HepG2 (cell line): Measurements from ENCODE around the gene TWNK. TPM values are rescaled to one million over a fixed set of nuclear protein-coding genes. Genes with fewer than 3 reads are reported as not detected.
A peak's percentile ranks its signal among the peaks of the same experiment; 100 is the strongest.

Experiments used
- ATAC-seq: fragments of 200-7000 bp; cut with Tn5 transposase; 3 replicates; pipeline ENCODE4 v1.9.1; 2020; ENCODE audit warnings: mild to moderate bottlenecking, moderate library complexity
- BruUV-seq: library from RNA; stranded (reverse); fragments of 400-500 nt; replicated peaks from 2 replicates; lab custom pipeline; 2021; lab: Mats Ljungman, UMichigan
- CTCF ChIA-PET: fragments of 300-600 bp; formaldehyde crosslinking; extraction: SDS; loops from one replicate; lab custom pipeline; 2021; ENCODE audit warnings: low total read pairs, inconsistent platforms, low intra/inter-chr PET ratio; lab: Yijun Ruan, JAX
- POLR2A ChIA-PET: fragments of 350-600 bp; sonication (Branson Sonifier 250); formaldehyde crosslinking; loops from one replicate; lab custom pipeline; 2020; ENCODE audit warnings: antibody characterized with exemption, inconsistent platforms; lab: Yijun Ruan, JAX
- DNase-seq: peaks from one replicate; pipeline ENCODE4 v3.0.0-alpha.2; 2015; ENCODE audit warnings: low spot score
- FAIRE-seq: peaks from 3 replicates; lab custom pipeline; 2011; peaks lifted over from hg19 to GRCh38; lab: Jason Lieb, UNC
- H2AFZ ChIP-seq: one replicate; pipeline ENCODE4 v1.6.1; 2011; ENCODE audit warnings: low read length, inconsistent platforms
- H3K27ac ChIP-seq: fragments of 300-600 bp; 3 replicates; pipeline ENCODE4 v1.8.0; 2011; ENCODE audit warnings: mixed run types, mild to moderate bottlenecking, mixed read lengths, low read length, inconsistent platforms; ENCODE audit not compliant: insufficient read depth; ENCODE audit errors: extremely low read length
- H3K27me3 ChIP-seq, 2 experiments: fragments of 200-600 bp in 1 of 2; 2 replicates in 1 of 2; 3 replicates in 1 of 2; pipeline versions ENCODE4 v1.6.0 to v1.8.0; 2011; ENCODE audit warnings: low read length in 2 of 2, mild to moderate bottlenecking in 2 of 2, moderate library complexity in 2 of 2, inconsistent platforms in 1 of 2; ENCODE audit not compliant: insufficient read depth in 2 of 2, control insufficient read depth in 1 of 2
- H3K36me3 ChIP-seq, 2 experiments: fragments of 200-600 bp in 1 of 2; replicated peaks in 1 of 2; 2 replicates in 1 of 2; 3 replicates in 1 of 2; pipeline versions ENCODE4 v1.5.1 to v1.8.0; 2011; ENCODE audit warnings: low read length in 2 of 2, inconsistent platforms in 1 of 2; ENCODE audit not compliant: insufficient read depth in 2 of 2, control insufficient read depth in 1 of 2
- H3K4me1 ChIP-seq: 2 replicates; pipeline ENCODE4 v1.5.1; 2012; ENCODE audit warnings: low read length, inconsistent platforms; ENCODE audit not compliant: insufficient read depth
- H3K4me2 ChIP-seq: 2 replicates; pipeline ENCODE4 v1.6.0; 2011; ENCODE audit warnings: low read depth, low read length, inconsistent platforms
- H3K4me3 ChIP-seq, 3 experiments: fragments of 200-600 bp in 1 of 3; sonication (generic), shearing (Covaris generic) in 1 of 3; replicated peaks in 1 of 3; 2 replicates each; pipeline ENCODE4 v1.5.1; 2011 to 2016; ENCODE audit warnings: low read length in 3 of 3, inconsistent platforms in 2 of 3, low read depth in 2 of 3, mild to moderate bottlenecking in 2 of 3, control low read depth in 1 of 3, mixed read lengths in 1 of 3; ENCODE audit not compliant: insufficient read depth in 1 of 3
- H3K79me2 ChIP-seq: one replicate; pipeline ENCODE4 v1.6.1; 2011; ENCODE audit warnings: low read length, inconsistent platforms; ENCODE audit not compliant: insufficient read depth
- H3K9ac ChIP-seq: 2 replicates; pipeline ENCODE4 v1.6.0; 2011; ENCODE audit warnings: mild to moderate bottlenecking, low read depth, low read length, inconsistent platforms; ENCODE audit not compliant: insufficient read depth
- H3K9me3 ChIP-seq: 2 replicates; pipeline ENCODE4 v1.5.1; 2012; ENCODE audit warnings: mild to moderate bottlenecking, low read length
- H4K20me1 ChIP-seq: 2 replicates; pipeline ENCODE4 v1.6.0; 2011; ENCODE audit warnings: inconsistent platforms, mild to moderate bottlenecking, low read length, moderate library complexity; ENCODE audit not compliant: insufficient read depth
- CEBPB ChIP-seq: IDR thresholded peaks from 2 replicates; pipeline ENCODE4 v1.6.1; 2011; ENCODE audit warnings: low read depth, low read length, improper control_type of control experiment, borderline replicate concordance
- FLYWCH1 ChIP-seq: sonication (generic); formaldehyde crosslinking; IDR thresholded peaks from 2 replicates; pipeline ENCODE4 v1.8.1; 2023; ENCODE audit warnings: mild to moderate bottlenecking, missing genetic modification reagents
- HNF1B ChIP-seq: sonication (generic); formaldehyde crosslinking; IDR thresholded peaks from 2 replicates; pipeline ENCODE4 v1.5.1; 2020; ENCODE audit warnings: mild to moderate bottlenecking, moderate library complexity, missing genetic modification reagents
- SMYD3 ChIP-seq: sonication (generic); formaldehyde crosslinking; IDR thresholded peaks from 2 replicates; pipeline ENCODE4 v1.8.1; 2023; ENCODE audit warnings: mild to moderate bottlenecking, missing genetic modification reagents
- TFAP4 ChIP-seq: sonication (generic); IDR thresholded peaks from 2 replicates; pipeline ENCODE4 v1.6.1; 2016; ENCODE audit warnings: low read depth, borderline replicate concordance
- ZNF431 ChIP-seq: sonication (generic); formaldehyde crosslinking; IDR thresholded peaks from 2 replicates; pipeline ENCODE4 v1.9.0; 2022; ENCODE audit warnings: missing genetic modification reagents, low read depth, mild to moderate bottlenecking, borderline replicate concordance
- ZNF556 ChIP-seq: sonication (generic); formaldehyde crosslinking; IDR thresholded peaks from 2 replicates; pipeline ENCODE4 v1.4.0; 2020; ENCODE audit warnings: mild to moderate bottlenecking, missing genetic modification reagents, borderline replicate concordance
- WGBS: methylation state at CpG from one replicate; pipeline ENCODE4 v1.1.6; 2017; ENCODE audit warnings: low lambda C conversion rate; 5-methylcytosine and 5-hydroxymethylcytosine counted together
- in situ Hi-C: cut with HindIII; loops from 2 replicates; pipeline ENCODE4 v1.10.0; 2017; ENCODE audit warnings: low pct_unique_long_range_greater_than_20kb; ENCODE audit not compliant: extremely low pct_ligation_motif_present
- intact Hi-C: fragments of 100-400 bp; cut with micrococcal nuclease; formaldehyde crosslinking; loops from one replicate; pipeline ENCODE4 v1.10.0; 2022; ENCODE audit not compliant: unreplicated experiment
- polyA plus RNA-seq, 8 experiments: library from polyadenylated mRNA; depleted of rRNA in 3 of 8; stranded (reverse) in 7 of 8; unstranded in 1 of 8; fragments of >200 nt; fragmentation: Illumina TruSeq in 4 of 8; extraction: Trizol in 4 of 8; gene quantifications; 2 replicates each; pipeline versions ENCODE4 v1.2.1 to v1.2.3, GENCODE V29; 2011 to 2016; ENCODE audit warnings: low read depth in 4 of 8, missing spikeins in 1 of 8, mixed read lengths in 1 of 8; ENCODE audit not compliant: insufficient read depth in 1 of 8
- total RNA-seq, 5 experiments: library from RNA; depleted of rRNA; stranded (reverse); fragments of >200 nt; fragmentation: Illumina TruSeq; extraction: Trizol; gene quantifications; 2 replicates each; pipeline ENCODE4 v1.2.3, GENCODE V29; 2016; ENCODE audit warnings: low read depth in 1 of 5

Gene TWNK
- total and polyA plus RNA-seq, 2 of the 13 experiments (the other 11 are each of a cell fraction or from before 2014, with no cell fraction given): 10.7 to 16.5 TPM

GRCh38 chr10:100939763-100940344 lies 47.5 kb upstream of the TWNK start (continued):
- no peak for TF ChIP-seq HNF1B (CRISPR knock-in tag)
- no peak for TF ChIP-seq TFAP4
- no peak for TF ChIP-seq FLYWCH1
- no peak for TF ChIP-seq ZNF431 (CRISPR knock-in tag)
- TF ChIP-seq, all 625 proteins: peak for 0

GRCh38 chr10:100942229-100942628 lies 45.1 kb upstream of the TWNK start:
- no peak for ATAC-seq
- DNase-seq: no peak
- no peak for FAIRE-seq
- Histone ChIP-seq H4K20me1 (no peaks in the 10 kb centered on the region), H3K4me3 (no peak overlapping the region), H2AFZ (no peak overlapping the region), H3K36me3 (peaks cover 17 to 78% of the 10 kb centered on the region in 2 experiments; a peak in 4 of 5 replicates), H3K9ac (no peak overlapping the region), H3K9me3 (no peaks in the 10 kb centered on the region), H3K79me2 (no peaks in the 10 kb centered on the region), H3K4me2 (no peak overlapping the region), H3K27ac (no peak overlapping the region), H3K4me1 (no peaks in the 10 kb centered on the region), H3K27me3 (no peaks in the 10 kb centered on the region)
- no peak for TF ChIP-seq SMYD3
- peak; percentile 63 for TF ChIP-seq CEBPB
- TF ChIP-seq ZNF556 (CRISPR knock-in tag): no peak
- in situ Hi-C loops: no loop called here
- ChIA-PET CTCF (no interaction called here), POLR2A (no interaction called here)
- BruUV-seq: no TSS peak
- intact Hi-C loops: no loop called here
- 96% methylated on average over 3 of the region's 3 CpGs for WGBS
